PC-3 (cell line): Measurements from ENCODE around the gene TAAR6. TPM values are rescaled to one million over a fixed set of nuclear protein-coding genes. Genes with fewer than 3 reads are reported as not detected.
A peak's percentile ranks its signal among the peaks of the same experiment; 100 is the strongest.

ENCODE experiments used
- ATAC-seq: fragments of 200-7000 bp; cut with Tn5 transposase; 2 replicates; pipeline ENCODE4 v1.9.1; 2020; ENCODE audit warnings: mild to moderate bottlenecking, moderate library complexity
- BruUV-seq: library from RNA; stranded (reverse); fragments of 400-500 nt; replicated peaks from 2 replicates; lab custom pipeline; 2021; lab: Mats Ljungman, UMichigan
- CTCF ChIA-PET: fragments of 300-600 bp; sonication (Branson Sonifier 250); formaldehyde crosslinking; loops from one replicate; lab custom pipeline; 2022; ENCODE audit warnings: antibody characterized with exemption; lab: Charles Lee
- POLR2A ChIA-PET: fragments of 300-600 bp; sonication (Branson Sonifier 250); formaldehyde crosslinking; loops from one replicate; lab custom pipeline; 2022; ENCODE audit warnings: antibody characterized with exemption; ENCODE audit not compliant: unreplicated experiment; lab: Charles Lee
- DNase-seq: peaks from one replicate; pipeline ENCODE4 v3.0.0-alpha.2; 2015
- H2AFZ ChIP-seq: fragments of 300-600 bp; sonication (generic); 2 replicates; pipeline ENCODE4 v1.6.0; 2016; ENCODE audit warnings: antibody characterized with exemption, low read length
- H3F3A ChIP-seq: fragments of 300-600 bp; sonication (generic); one replicate; pipeline ENCODE4 v1.6.0; 2017; ENCODE audit warnings: antibody characterized with exemption, low read length, control low read depth, mild to moderate bottlenecking; ENCODE audit not compliant: unreplicated experiment
- H3K27ac ChIP-seq: fragments of 300-600 bp; sonication (generic); 2 replicates; pipeline ENCODE4 v1.5.1; 2016; ENCODE audit warnings: mild to moderate bottlenecking, low read length
- H3K27me3 ChIP-seq: fragments of 300-600 bp; sonication (generic); 2 replicates; pipeline ENCODE4 v1.6.1; 2016; ENCODE audit warnings: low read length, mixed read lengths
- H3K36me3 ChIP-seq: fragments of 300-600 bp; sonication (generic); 2 replicates; pipeline ENCODE4 v1.6.1; 2016; ENCODE audit warnings: low read depth, mixed run types, low read length, mixed read lengths
- H3K4me1 ChIP-seq: fragments of 300-600 bp; sonication (generic); 2 replicates; pipeline ENCODE4 v1.5.1; 2016; ENCODE audit warnings: low read length; ENCODE audit not compliant: insufficient read depth
- H3K4me2 ChIP-seq: fragments of 300-600 bp; sonication (generic); 2 replicates; pipeline ENCODE4 v1.6.0; 2016; ENCODE audit warnings: low read length
- H3K4me3 ChIP-seq: fragments of 300-600 bp; sonication (generic); 2 replicates; pipeline ENCODE4 v1.5.1; 2016; ENCODE audit warnings: mild to moderate bottlenecking, low read length, mixed read lengths
- H3K79me2 ChIP-seq: fragments of 300-600 bp; sonication (generic); 2 replicates; pipeline ENCODE4 v1.6.1; 2017; ENCODE audit warnings: low read length, mixed read lengths
- H3K9ac ChIP-seq: fragments of 300-600 bp; sonication (generic); 2 replicates; pipeline ENCODE4 v1.6.0; 2016; ENCODE audit warnings: mild to moderate bottlenecking, low read length
- H3K9me2 ChIP-seq: fragments of 300-600 bp; sonication (generic); replicated peaks from 2 replicates; pipeline ENCODE4 v1.6.1; 2016; ENCODE audit warnings: mixed run types, low read length, mixed read lengths
- H3K9me3 ChIP-seq: fragments of 300-600 bp; sonication (generic); 2 replicates; pipeline ENCODE4 v1.6.1; 2016; ENCODE audit warnings: low read length, mixed read lengths
- H4K20me1 ChIP-seq: fragments of 300-600 bp; sonication (generic); 2 replicates; pipeline ENCODE4 v1.6.1; 2016; ENCODE audit warnings: low read length, mixed read lengths
- EZH2 ChIP-seq: fragments of 300-600 bp; sonication (generic); IDR thresholded peaks from one replicate; pipeline ENCODE4 v1.6.1; 2017; ENCODE audit warnings: antibody characterized with exemption, mild to moderate bottlenecking, low read length; ENCODE audit not compliant: unreplicated experiment
- EZH2phosphoT487 ChIP-seq: fragments of 300-600 bp; sonication (generic); IDR thresholded peaks from 2 replicates; pipeline ENCODE4 v1.6.1; 2018; ENCODE audit warnings: mild to moderate bottlenecking, antibody characterized with exemption, low read length, borderline replicate concordance
- intact Hi-C: fragments of 100-400 bp; cut with micrococcal nuclease; formaldehyde crosslinking; loops from 2 replicates; pipeline ENCODE4 v1.9.0; 2023
- total RNA-seq: library from RNA; depleted of rRNA; stranded (reverse); fragments of >200 nt; gene quantifications from 2 replicates; pipeline ENCODE4 v1.2.3, GENCODE V29; 2014
- TF ChIP-seq, protein P1 (sequence below): fragments of 300-600 bp; sonication (generic); conservative IDR thresholded peaks from 2 replicates; pipeline ENCODE4 v1.5.1; 2017; ENCODE audit warnings: antibody characterized with exemption, low read depth, mild to moderate bottlenecking, low read length

Gene TAAR6
- total RNA-seq, 1 experiment from 2014 or later, result not detected

GRCh38 chr6:132604635-132605152 is 34.6 kb downstream of the TAAR6 start:
- H3K4me1 ChIP-seq, result peaks cover 9% of the 10 kb centered on the region
- ChIA-PET POLR2A (no interaction called here), CTCF (no interaction called here)
- no peak overlapping the region for H3K4me2 ChIP-seq
- no peak overlapping the region for H3K27ac ChIP-seq
- no peak overlapping the region for H3K4me3 ChIP-seq
- no peaks in the 10 kb centered on the region for H4K20me1 ChIP-seq
- no TSS peak for BruUV-seq
- TF ChIP-seq, protein P1, sequence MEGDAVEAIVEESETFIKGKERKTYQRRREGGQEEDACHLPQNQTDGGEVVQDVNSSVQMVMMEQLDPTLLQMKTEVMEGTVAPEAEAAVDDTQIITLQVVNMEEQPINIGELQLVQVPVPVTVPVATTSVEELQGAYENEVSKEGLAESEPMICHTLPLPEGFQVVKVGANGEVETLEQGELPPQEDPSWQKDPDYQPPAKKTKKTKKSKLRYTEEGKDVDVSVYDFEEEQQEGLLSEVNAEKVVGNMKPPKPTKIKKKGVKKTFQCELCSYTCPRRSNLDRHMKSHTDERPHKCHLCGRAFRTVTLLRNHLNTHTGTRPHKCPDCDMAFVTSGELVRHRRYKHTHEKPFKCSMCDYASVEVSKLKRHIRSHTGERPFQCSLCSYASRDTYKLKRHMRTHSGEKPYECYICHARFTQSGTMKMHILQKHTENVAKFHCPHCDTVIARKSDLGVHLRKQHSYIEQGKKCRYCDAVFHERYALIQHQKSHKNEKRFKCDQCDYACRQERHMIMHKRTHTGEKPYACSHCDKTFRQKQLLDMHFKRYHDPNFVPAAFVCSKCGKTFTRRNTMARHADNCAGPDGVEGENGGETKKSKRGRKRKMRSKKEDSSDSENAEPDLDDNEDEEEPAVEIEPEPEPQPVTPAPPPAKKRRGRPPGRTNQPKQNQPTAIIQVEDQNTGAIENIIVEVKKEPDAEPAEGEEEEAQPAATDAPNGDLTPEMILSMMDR, result no peak
- TF ChIP-seq EZH2phosphoT487 (no peak), EZH2 (no peak)
- DNase-seq (no peak), ATAC-seq (no peak)
- H2AFZ ChIP-seq, result no peak overlapping the region
- no peak overlapping the region for H3K9ac ChIP-seq
- H3K9me3 ChIP-seq, result no peaks in the 10 kb centered on the region
- H3K36me3 ChIP-seq, result no peaks in the 10 kb centered on the region
- intact Hi-C loops, result no loop called here
- no peaks in the 10 kb centered on the region for H3F3A ChIP-seq
- no peaks in the 10 kb centered on the region for H3K79me2 ChIP-seq
- H3K27me3 ChIP-seq, result no peaks in the 10 kb centered on the region
- H3K9me2 ChIP-seq, result no peaks in the 10 kb centered on the region

- no peaks in the 10 kb centered on the region for H3K9me2 ChIP-seq
- ChIA-PET POLR2A (no interaction called here), CTCF (no interaction called here)
- peak overlapping the region; percentile 15; the same call in 1 of the 2 replicates for H2AFZ ChIP-seq
- TF ChIP-seq, protein P1, result no peak
- TF ChIP-seq EZH2phosphoT487, result no peak
- no peak for TF ChIP-seq EZH2
- DNase-seq (peak; percentile 52), ATAC-seq (no peak)
- H3K27me3 ChIP-seq, result no peaks in the 10 kb centered on the region
- H4K20me1 ChIP-seq, result no peaks in the 10 kb centered on the region
- intact Hi-C loops, result no loop called here
- H3K9ac ChIP-seq, result no peak overlapping the region
- no peak overlapping the region for H3K27ac ChIP-seq
- no peaks in the 10 kb centered on the region for H3F3A ChIP-seq
- H3K79me2 ChIP-seq, result no peaks in the 10 kb centered on the region
- H3K4me2 ChIP-seq, result 0 out of 2 replicates have a peak overlapping the region, but pooled peaks have one; percentile 8
- H3K4me3 ChIP-seq, result no peak overlapping the region
- no TSS peak for BruUV-seq
- no peaks in the 10 kb centered on the region for H3K36me3 ChIP-seq
- no peaks in the 10 kb centered on the region for H3K9me3 ChIP-seq
- peaks cover 37% of the 10 kb centered on the region for H3K4me1 ChIP-seq
These were observed 37.6 kb downstream of the TAAR6 start for GRCh38 chr6:132607544-132608233.

DNA sequence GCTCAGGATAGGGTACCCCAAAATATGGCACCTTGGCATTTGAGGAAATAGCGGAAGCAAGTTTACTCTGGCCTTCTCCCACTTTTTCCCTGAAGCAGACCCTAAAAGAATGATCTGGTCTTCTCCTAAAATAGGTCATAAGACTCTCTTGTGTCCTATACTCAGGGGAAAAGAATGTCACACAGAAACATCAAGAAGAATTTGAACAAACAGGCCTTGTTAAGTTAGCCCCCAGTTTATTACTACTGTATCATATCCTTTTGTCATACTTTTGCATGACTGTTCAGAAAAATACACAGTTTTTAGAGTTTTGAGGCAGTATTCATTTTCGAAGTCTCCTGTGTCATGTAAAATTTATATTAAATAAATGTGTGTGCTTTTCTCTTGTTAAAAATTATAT is 41.5 kb downstream of the TAAR6 start:
- ATAC-seq (peak; percentile 51), DNase-seq (peak; percentile 57)
- Histone ChIP-seq H3K9me2 (no peaks in the 10 kb centered on the region), H3K4me2 (peak overlapping the region; percentile 20; the same call in 1 of the 2 replicates), H3K36me3 (no peaks in the 10 kb centered on the region), H3K27ac (peak overlapping the region; percentile 81), H3K4me1 (peaks cover 66% of the 10 kb centered on the region), H3K9ac (0 out of 2 replicates have a peak overlapping the region, but pooled peaks have one; percentile 5), H3K27me3 (no peaks in the 10 kb centered on the region), H3K9me3 (no peaks in the 10 kb centered on the region), H3K4me3 (no peak overlapping the region), H2AFZ (no peak overlapping the region), H4K20me1 (no peaks in the 10 kb centered on the region), H3F3A (no peaks in the 10 kb centered on the region), H3K79me2 (no peaks in the 10 kb centered on the region)
- POLR2A ChIA-PET, result no interaction called here
- TF ChIP-seq EZH2phosphoT487, result no peak
- TF ChIP-seq, protein P1, result no peak
- TF ChIP-seq EZH2, result no peak
- intact Hi-C loops, result loop anchor here (2.0 to 5.0 kb wide), 3 partner anchors 37 to 156 kb away; no protein-coding TSS in a partner anchor
- CTCF ChIA-PET, result no interaction called here
- no TSS peak for BruUV-seq
